ENCODE measurements around the gene GNAT2. TPM values are rescaled to one million over a fixed set of nuclear protein-coding genes. Genes with fewer than 3 reads are reported as not detected.
A peak's percentile ranks its signal among the peaks of the same experiment; 100 is the strongest.

Gene GNAT2
- total RNA-seq, 2 experiments from 2014 or later: 0.26 to 0.64 TPM

GRCh38 chr1:109626682-109627408 is 7.4 kb upstream of the GNAT2 start:
- DNase-seq (no peak), ATAC-seq (no peak)
- peaks cover 36% of the 10 kb centered on the region for H3K36me3 Mint-ChIP-seq (ENCODE audit: low read depth)
- no peaks in the 10 kb centered on the region for H3K27me3 Mint-ChIP-seq
- intact Hi-C loops (cut with DNase I, micrococcal nuclease): no loop called here
- no peak overlapping the region for H3K27ac Mint-ChIP-seq
- CTCF ChIA-PET: interaction anchor here (1.2 to 15.1 kb wide), 4 partner anchors 14 to 94 kb away, joined by 5 to 190 read pairs (median 8); partner anchors contain the start of gene GPR61
- POLR2A ChIA-PET: interaction anchor here (0.8 to 1.6 kb wide), 2 partner anchors 79 to 80 kb away, joined by 3 to 4 read pairs; no protein-coding TSS in a partner anchor
- peaks cover 32% of the 10 kb centered on the region for H3K4me1 Mint-ChIP-seq
- H3K4me3 Mint-ChIP-seq: no peak overlapping the region
- no peaks in the 10 kb centered on the region for H3K9me3 Mint-ChIP-seq (ENCODE audit: low read depth)

GRCh38 chr1:109625601-109626560 is 6.5 kb upstream of the GNAT2 start:
- Mint-ChIP-seq H3K9me3 (ENCODE audit: low read depth) (no peaks in the 10 kb centered on the region), H3K36me3 (ENCODE audit: low read depth) (peaks cover 33% of the 10 kb centered on the region), H3K4me3 (no peak overlapping the region), H3K27me3 (no peaks in the 10 kb centered on the region), H3K27ac (no peak overlapping the region), H3K4me1 (peaks cover 34% of the 10 kb centered on the region)
- ChIA-PET CTCF (interaction anchor here (0.9 to 2.0 kb wide), 3 partner anchors 15 to 112 kb away, joined by 3 to 5 read pairs (median 5); no protein-coding TSS in a partner anchor), POLR2A (interaction anchor here (1.6 kb wide), 1 partner anchor 79 kb away, joined by 4 read pairs; no protein-coding TSS in a partner anchor)
- intact Hi-C loops (cut with DNase I, micrococcal nuclease): no loop called here
- no peak for ATAC-seq
- DNase-seq: no peak

- POLR2A ChIA-PET: interaction anchor here (1.6 kb wide), 1 partner anchor 79 kb away, joined by 4 read pairs; no protein-coding TSS in a partner anchor
- no peak for DNase-seq
- CTCF ChIA-PET: interaction anchor here (1.1 to 2.4 kb wide), 5 partner anchors 11 to 92 kb away, joined by 3 to 14 read pairs (median 5); no protein-coding TSS in a partner anchor
Measured at GRCh38 chr1:109625176-109625575, 5.8 kb upstream of the GNAT2 start.

GRCh38 chr1:109624201-109625010 is 5.0 kb upstream of the GNAT2 start:
- Mint-ChIP-seq H3K36me3 (ENCODE audit: low read depth) (peaks cover 25% of the 10 kb centered on the region), H3K27me3 (no peaks in the 10 kb centered on the region), H3K4me3 (peak overlapping the region; percentile 24), H3K9me3 (ENCODE audit: low read depth) (no peaks in the 10 kb centered on the region), H3K27ac (peak overlapping the region; percentile 58), H3K4me1 (peaks cover 34% of the 10 kb centered on the region)
- DNase-seq: no peak
- ChIA-PET POLR2A (no interaction called here), CTCF (interaction anchor here (1.1 to 2.4 kb wide), 6 partner anchors 12 to 78 kb away, joined by 3 to 14 read pairs (median 5); no protein-coding TSS in a partner anchor)
- intact Hi-C loops (cut with DNase I, micrococcal nuclease): loop anchor here in 1 of 2 experiments (5.0 kb wide), 1 partner anchor 142 kb away; the partner anchor contains the start of gene ATXN7L2
- no peak for ATAC-seq

More at GRCh38 chr1:109625176-109625575, 5.8 kb upstream of the GNAT2 start:
- intact Hi-C loops (cut with DNase I, micrococcal nuclease): no loop called here
- no peak for ATAC-seq
- Mint-ChIP-seq H3K36me3 (ENCODE audit: low read depth) (peaks cover 32% of the 10 kb centered on the region), H3K4me1 (peaks cover 34% of the 10 kb centered on the region), H3K27me3 (no peaks in the 10 kb centered on the region), H3K4me3 (no peak overlapping the region), H3K9me3 (ENCODE audit: low read depth) (no peaks in the 10 kb centered on the region), H3K27ac (no peak overlapping the region)

- intact Hi-C loops (cut with DNase I, micrococcal nuclease): loop anchor here in 1 of 2 experiments (5.0 kb wide), 1 partner anchor 141 kb away; the partner anchor contains the start of gene ATXN7L2
- Mint-ChIP-seq H3K27ac (peak overlapping the region; percentile 72), H3K4me3 (peak overlapping the region; percentile 24), H3K36me3 (ENCODE audit: low read depth) (peaks cover 20% of the 10 kb centered on the region), H3K27me3 (no peaks in the 10 kb centered on the region), H3K4me1 (peaks cover 41% of the 10 kb centered on the region), H3K9me3 (ENCODE audit: low read depth) (no peaks in the 10 kb centered on the region)
- ChIA-PET POLR2A (no interaction called here), CTCF (interaction anchor here (0.6 to 2.4 kb wide), 8 partner anchors 13 to 140 kb away, joined by 3 to 14 read pairs (median 4); partner anchors contain the start of genes ATXN7L2 and GSTM1)
- ATAC-seq (no peak), DNase-seq (no peak)
Measured at GRCh38 chr1:109623601-109624161, 4.3 kb upstream of the GNAT2 start.

GRCh38 chr1:109622895-109623294 is 3.5 kb upstream of the GNAT2 start:
- Mint-ChIP-seq H3K36me3 (ENCODE audit: low read depth) (peaks cover 15% of the 10 kb centered on the region), H3K4me1 (peaks cover 41% of the 10 kb centered on the region), H3K4me3 (peak overlapping the region; percentile 97), H3K27me3 (no peaks in the 10 kb centered on the region), H3K9me3 (ENCODE audit: low read depth) (no peaks in the 10 kb centered on the region), H3K27ac (peak overlapping the region; percentile 72)
- ATAC-seq (no peak), DNase-seq (no peak)
- intact Hi-C loops (cut with DNase I, micrococcal nuclease): loop anchor here in 1 of 2 experiments (5.0 kb wide), 1 partner anchor 141 kb away; the partner anchor contains the start of gene ATXN7L2
- POLR2A ChIA-PET: no interaction called here
- CTCF ChIA-PET: interaction anchor here (1.5 to 2.4 kb wide), 2 partner anchors 14 to 139 kb away, joined by 4 to 14 read pairs; partner anchors contain the start of gene ATXN7L2

GRCh38 chr1:109622137-109622892 is 2.9 kb upstream of the GNAT2 start:
- Mint-ChIP-seq H3K4me3 (peak overlapping the region; percentile 97), H3K4me1 (peaks cover 46% of the 10 kb centered on the region), H3K36me3 (ENCODE audit: low read depth) (peaks cover 9% of the 10 kb centered on the region), H3K27ac (peak overlapping the region; percentile 69), H3K27me3 (no peaks in the 10 kb centered on the region), H3K9me3 (ENCODE audit: low read depth) (no peaks in the 10 kb centered on the region)
- DNase-seq: no peak
- ChIA-PET POLR2A (no interaction called here), CTCF (interaction anchor here (1.5 to 2.4 kb wide), 2 partner anchors 14 to 139 kb away, joined by 4 to 14 read pairs; partner anchors contain the start of gene ATXN7L2)
- intact Hi-C loops (cut with DNase I, micrococcal nuclease): loop anchor here in 1 of 2 experiments (5.0 kb wide), 1 partner anchor 140 kb away; the partner anchor contains the start of gene ATXN7L2
- no peak for ATAC-seq

- ChIA-PET POLR2A (no interaction called here), CTCF (no interaction called here)
- H3K27ac Mint-ChIP-seq: peak overlapping the region; percentile 69
- ATAC-seq: no peak
- intact Hi-C loops (cut with DNase I, micrococcal nuclease): loop anchor here (1.0 to 5.0 kb wide), 9 partner anchors 35 to 717 kb away; partner anchors contain the start of genes AHCYL1 (in 1 of the 2), ATXN7L2 (in 1 of the 2), GNAI3 (in 1 of the 2) and GSTM4 (in 1 of the 2)
- peak overlapping the region; percentile 97 for H3K4me3 Mint-ChIP-seq
- peak; percentile 56 for DNase-seq
- peaks cover 8% of the 10 kb centered on the region for H3K36me3 Mint-ChIP-seq (ENCODE audit: low read depth)
- H3K27me3 Mint-ChIP-seq: no peaks in the 10 kb centered on the region
- peaks cover 53% of the 10 kb centered on the region for H3K4me1 Mint-ChIP-seq
- H3K9me3 Mint-ChIP-seq (ENCODE audit: low read depth): no peaks in the 10 kb centered on the region
Measured at GRCh38 chr1:109621379-109622136, 2.1 kb upstream of the GNAT2 start.

- Mint-ChIP-seq H3K27ac (peak overlapping the region; percentile 97), H3K4me3 (peak overlapping the region; percentile 97), H3K9me3 (ENCODE audit: low read depth) (no peaks in the 10 kb centered on the region), H3K27me3 (no peaks in the 10 kb centered on the region), H3K36me3 (ENCODE audit: low read depth) (peaks cover 3% of the 10 kb centered on the region), H3K4me1 (peaks cover 60% of the 10 kb centered on the region)
- ATAC-seq (peak; percentile 86), DNase-seq (peak; percentile 99)
- intact Hi-C loops (cut with DNase I, micrococcal nuclease): loop anchor here (1.0 to 5.0 kb wide), 9 partner anchors 35 to 718 kb away; partner anchors contain the start of genes GNAI3 (in 2 of the 2), AHCYL1 (in 1 of the 2), ATXN7L2 (in 1 of the 2) and GSTM4 (in 1 of the 2)
- ChIA-PET CTCF (interaction anchor here (1.0 to 3.4 kb wide), 9 partner anchors 9 to 717 kb away, joined by 3 to 27 read pairs (median 7); partner anchors contain the start of genes AHCYL1, CYB561D1 and GNAI3), POLR2A (interaction anchor here (1.3 to 2.3 kb wide), 2 partner anchors 72 to 111 kb away, joined by 5 to 13 read pairs; partner anchors contain the start of genes AMIGO1 and GNAI3)
Measured at GRCh38 chr1:109620841-109621286, 1.4 kb upstream of the GNAT2 start.

Measured in activated CD4-positive, alpha-beta T cell treated with anti-CD3 and anti-CD28 coated beads for 36 hours (primary cell).